HFF-Myc (cell line): ENCODE results near the gene IFI27.

Experiments used
- DNase-seq: peaks from one replicate; pipeline ENCODE4 v3.0.0-alpha.2; 2011; ENCODE audit warnings: low read depth; ENCODE audit errors: extremely low read depth
- H3K4me3 ChIP-seq: replicated peaks from 2 replicates; pipeline ENCODE4 v1.5.1; 2011; ENCODE audit warnings: low read depth, mild to moderate bottlenecking, control low read depth, low read length
- CTCF ChIP-seq: IDR thresholded peaks from 2 replicates; pipeline ENCODE4 v1.5.1; 2012; ENCODE audit warnings: mild to moderate bottlenecking, low read depth, low read length, control low read depth; ENCODE audit errors: missing control alignments

Gene IFI27

DNA sequence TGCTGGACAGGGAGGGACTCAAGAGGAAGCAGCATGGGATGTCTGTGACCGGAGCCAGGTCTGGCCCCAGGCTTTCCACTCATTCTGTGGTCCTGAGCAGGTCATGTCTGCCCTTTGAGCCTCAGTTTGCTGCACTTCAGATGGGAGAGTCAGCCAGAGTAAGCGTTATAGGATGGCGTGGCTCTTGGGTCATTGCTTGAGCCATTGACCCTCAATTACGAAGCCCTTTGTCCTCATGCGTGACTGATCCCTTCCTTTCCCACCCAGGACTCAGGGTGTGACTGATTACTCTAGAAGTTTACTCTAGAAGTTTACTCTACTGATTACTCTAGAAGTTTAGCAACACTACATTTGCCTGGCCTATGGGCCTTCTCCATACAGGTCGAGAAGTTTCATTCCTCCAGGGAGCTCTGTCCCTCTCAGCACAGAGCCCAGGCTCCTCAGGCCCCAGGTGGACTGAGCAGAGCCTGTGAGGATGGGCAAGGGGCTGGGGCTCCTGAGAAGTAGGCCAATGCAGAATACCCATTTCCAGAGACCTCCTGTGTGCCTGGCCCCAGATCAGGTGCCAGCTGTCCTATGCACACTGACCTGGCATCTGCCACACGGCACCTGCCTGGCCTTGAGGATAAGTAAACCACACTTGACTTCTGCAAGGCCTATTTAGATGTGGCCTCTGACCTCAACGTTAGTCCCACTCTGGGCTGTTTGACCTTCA lies 7.6 kb upstream of the IFI27 start:
- H3K4me3 ChIP-seq = no peak overlapping the region
- DNase-seq = no peak
- TF ChIP-seq CTCF = no peak

DNA sequence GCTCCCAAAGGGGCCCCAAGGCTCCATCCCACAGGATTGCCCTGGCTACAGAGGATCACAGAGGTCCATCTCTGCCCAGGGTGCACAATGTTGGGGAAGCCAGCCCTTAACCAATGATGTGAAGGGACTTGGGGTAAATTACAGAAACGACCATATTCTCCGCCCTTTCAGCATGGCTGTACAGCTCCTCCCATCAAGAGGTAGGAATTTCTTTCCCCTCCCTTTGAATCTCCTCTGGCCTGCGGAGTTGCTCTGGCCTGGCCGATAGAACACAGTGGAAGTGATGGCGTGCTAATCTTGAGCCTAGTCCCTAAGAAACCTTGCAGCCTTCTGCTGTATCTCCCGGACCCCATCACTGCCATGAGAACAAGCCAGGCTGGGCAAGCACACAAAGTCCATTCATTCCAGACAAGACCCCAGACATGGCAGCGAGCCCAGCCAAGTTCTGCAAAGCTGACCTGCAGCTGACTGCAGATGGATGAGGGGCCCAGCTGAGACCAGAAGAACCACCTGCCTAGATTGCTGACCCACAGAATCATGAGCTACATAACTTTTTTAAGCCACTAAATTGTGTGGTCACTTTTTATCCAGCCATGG lies 6.9 kb upstream of the IFI27 start:
- no peak for DNase-seq
- no peak overlapping the region for H3K4me3 ChIP-seq
- TF ChIP-seq CTCF = no peak

DNA sequence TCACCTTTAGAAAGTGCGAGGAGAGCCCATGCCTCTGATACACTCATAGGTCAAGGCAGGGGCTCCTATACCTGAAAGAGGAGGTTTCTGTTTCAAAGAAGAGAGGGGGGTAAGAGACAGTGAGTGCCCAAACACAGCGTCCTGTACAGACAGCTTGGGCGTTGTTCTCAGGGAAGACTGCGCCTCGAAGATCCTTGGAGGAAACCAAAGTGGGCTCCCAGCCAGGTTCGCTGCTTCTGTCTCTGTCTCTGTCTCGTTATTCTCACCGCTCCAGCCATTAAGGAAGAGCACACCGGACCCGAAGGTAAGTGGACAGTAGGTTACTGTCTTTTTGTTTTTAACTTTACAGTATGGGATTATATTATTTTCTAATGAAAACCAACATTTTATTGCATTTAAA lies 5.8 kb upstream of the IFI27 start:
- no peak for TF ChIP-seq CTCF
- DNase-seq = no peak

DNA sequence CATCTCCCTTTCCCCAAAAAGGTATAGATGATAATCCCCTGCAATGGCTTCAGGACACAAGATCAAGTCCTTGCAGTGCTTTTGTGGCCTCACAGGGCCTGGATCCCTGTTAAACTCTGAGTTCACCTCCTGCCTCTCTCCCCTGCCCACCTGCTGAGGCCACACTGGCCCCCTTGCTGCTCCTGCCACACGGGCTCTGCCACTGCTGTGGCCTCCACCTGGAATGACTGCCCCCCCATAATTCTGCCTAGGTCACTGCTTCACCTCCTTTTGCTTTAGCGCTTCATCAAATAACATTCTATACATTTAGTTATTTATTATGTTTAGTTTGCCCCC lies 653 bp upstream of the IFI27 start:
- TF ChIP-seq CTCF = no peak
- H3K4me3 ChIP-seq = no peak overlapping the region
- no peak for DNase-seq

More for the DNA sequence above, 5.8 kb upstream of the IFI27 start:
- H3K4me3 ChIP-seq = no peak overlapping the region

DNA sequence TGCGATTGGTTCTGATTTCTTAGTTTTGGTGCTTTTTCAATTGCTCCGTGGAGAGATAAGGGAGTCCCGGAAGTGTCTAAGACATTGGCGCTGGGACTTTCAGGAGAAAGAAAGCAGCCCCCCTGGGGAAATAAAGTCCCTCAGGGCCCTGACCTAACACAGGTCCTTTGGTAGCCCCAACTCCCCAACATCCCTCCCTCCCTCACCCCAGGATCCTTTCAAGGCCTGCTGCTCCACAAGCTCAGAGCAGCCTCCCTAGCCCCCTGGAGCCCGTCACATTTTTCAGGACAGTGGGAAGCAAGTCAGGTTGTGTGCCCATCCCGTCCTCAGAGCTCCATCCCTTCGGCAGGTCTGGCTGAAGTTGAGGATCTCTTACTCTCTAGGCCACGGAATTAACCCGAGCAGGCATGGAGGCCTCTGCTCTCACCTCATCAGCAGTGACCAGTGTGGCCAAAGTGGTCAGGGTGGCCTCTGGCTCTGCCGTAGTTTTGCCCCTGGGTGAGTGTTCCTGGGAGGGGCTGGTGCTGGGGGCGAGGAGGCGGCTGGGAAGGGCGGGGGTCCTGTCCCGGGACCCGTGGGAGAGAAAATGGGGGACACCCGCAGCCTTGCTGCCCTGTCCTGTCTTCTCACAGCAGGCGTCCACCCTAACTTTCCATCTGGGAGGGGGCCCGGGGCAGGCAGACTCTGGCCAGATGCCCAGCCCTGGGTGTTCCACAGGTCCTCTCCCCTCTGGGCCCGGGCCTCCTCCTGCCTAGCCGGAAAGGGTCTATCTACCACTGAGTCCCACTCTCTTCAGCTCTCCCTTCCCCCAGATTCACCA lies 950 bp downstream of the IFI27 start:
- H3K4me3 ChIP-seq = no peak overlapping the region
- no peak for TF ChIP-seq CTCF

DNA sequence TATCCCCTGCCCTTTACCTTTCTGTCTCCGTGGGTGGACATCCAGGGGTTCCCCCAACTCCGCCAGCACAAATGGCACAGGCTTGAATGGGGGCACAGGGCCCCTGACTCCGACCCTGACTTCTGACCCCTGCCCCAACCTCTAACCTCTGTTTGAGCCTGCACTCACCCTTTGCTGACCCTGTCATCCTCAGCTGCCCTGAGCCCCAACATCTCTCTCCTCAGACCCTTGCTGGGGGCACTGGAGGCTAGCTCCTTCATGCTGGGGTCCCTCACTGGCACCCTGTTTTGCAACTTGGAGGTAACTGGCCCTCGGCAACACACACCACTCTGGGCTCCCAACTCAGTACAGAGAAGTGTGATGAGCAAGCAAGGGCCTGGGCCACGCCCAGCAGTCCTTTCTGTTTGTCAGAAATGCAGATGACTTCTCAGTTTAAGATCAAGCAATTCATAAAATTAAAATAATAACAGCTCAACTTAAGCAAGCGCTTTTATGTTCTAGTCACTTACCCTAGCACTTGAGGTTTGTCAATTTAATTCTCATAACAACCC lies 2.1 kb downstream of the IFI27 start:
- TF ChIP-seq CTCF = no peak
- DNase-seq = no peak
- no peak overlapping the region for H3K4me3 ChIP-seq

More for the DNA sequence above, 950 bp downstream of the IFI27 start:
- no peak for DNase-seq
